ENCODE measurements around the gene LIF.

DNA sequence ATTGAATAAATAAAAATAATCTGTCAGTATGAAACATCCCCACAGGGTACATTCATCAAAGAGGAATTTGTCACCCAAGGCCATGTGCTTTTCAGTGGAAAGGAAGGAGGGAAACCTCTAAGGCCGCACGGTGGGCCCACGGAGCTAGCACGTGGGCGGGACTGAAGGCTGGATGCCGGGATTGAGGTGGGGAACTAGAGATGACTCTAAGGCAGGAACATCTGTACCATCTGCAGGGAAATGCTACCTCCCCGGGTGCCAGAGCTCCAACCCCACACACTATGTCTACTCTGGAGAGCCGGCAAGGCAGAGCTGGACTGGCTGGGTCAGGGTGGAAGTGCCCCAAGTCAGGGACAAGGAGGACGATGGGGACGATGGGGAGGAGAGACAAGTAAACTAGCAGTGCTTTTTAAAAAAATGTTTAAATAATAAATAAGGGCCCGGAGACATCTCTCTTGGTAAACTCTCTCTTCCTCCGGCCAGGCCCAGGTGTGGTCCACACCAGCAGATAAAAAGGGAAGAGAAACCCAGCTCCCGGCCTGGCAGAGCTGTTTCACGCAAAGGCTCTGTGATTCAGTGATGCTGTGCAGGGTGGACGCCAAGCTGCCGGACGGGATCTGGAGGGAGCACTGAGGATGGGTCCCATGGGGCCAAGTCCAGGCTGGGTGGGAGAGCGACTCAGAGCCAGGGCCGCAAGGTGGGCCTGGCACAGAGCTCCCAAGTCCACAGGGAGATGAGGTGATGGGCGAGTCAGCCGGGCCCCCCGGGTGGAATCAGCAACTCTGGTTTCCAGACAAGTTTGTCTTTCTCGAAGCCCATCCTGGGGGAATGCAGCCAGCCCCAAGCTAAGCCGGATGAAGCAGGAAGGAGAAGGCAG is 5.8 kb downstream of the LIF start:
- TF ChIP-seq, protein P1, sequence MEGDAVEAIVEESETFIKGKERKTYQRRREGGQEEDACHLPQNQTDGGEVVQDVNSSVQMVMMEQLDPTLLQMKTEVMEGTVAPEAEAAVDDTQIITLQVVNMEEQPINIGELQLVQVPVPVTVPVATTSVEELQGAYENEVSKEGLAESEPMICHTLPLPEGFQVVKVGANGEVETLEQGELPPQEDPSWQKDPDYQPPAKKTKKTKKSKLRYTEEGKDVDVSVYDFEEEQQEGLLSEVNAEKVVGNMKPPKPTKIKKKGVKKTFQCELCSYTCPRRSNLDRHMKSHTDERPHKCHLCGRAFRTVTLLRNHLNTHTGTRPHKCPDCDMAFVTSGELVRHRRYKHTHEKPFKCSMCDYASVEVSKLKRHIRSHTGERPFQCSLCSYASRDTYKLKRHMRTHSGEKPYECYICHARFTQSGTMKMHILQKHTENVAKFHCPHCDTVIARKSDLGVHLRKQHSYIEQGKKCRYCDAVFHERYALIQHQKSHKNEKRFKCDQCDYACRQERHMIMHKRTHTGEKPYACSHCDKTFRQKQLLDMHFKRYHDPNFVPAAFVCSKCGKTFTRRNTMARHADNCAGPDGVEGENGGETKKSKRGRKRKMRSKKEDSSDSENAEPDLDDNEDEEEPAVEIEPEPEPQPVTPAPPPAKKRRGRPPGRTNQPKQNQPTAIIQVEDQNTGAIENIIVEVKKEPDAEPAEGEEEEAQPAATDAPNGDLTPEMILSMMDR (conservative IDR thresholded peaks at IDR 0.05; ENCODE audit: low read length), result no peak
- TF ChIP-seq EZH2phosphoT487 (IDR thresholded peaks at IDR 0.05; ENCODE audit: borderline replicate concordance), result no peak
